Neutrophil (primary cell): ENCODE measurements around the gene PROK1.

ENCODE experiments used
- H3K27ac ChIP-seq: fragments of 200-600 bp; sonication (generic); 2 replicates; pipeline ENCODE4 v1.5.1; 2016; ENCODE audit warnings: mild to moderate bottlenecking, moderate library complexity
- H3K27me3 ChIP-seq: fragments of 200-600 bp; sonication (generic); 2 replicates; pipeline ENCODE4 v1.6.0; 2016; ENCODE audit warnings: mild to moderate bottlenecking
- H3K36me3 ChIP-seq: fragments of 200-600 bp; sonication (generic); 2 replicates; pipeline ENCODE4 v1.5.1; 2017
- H3K4me1 ChIP-seq, 2 experiments: fragments of 200-600 bp in 1 of 2; sonication (generic) in 1 of 2; 1 replicate in 1 of 2; 2 replicates in 1 of 2; pipeline versions ENCODE4 v1.5.1 to v1.6.1; 2013 to 2016; ENCODE audit warnings: low read depth in 1 of 2, low read length in 1 of 2, mild to moderate bottlenecking in 1 of 2, moderate library complexity in 1 of 2; ENCODE audit not compliant: control insufficient read depth in 1 of 2, insufficient read depth in 1 of 2
- H3K4me3 ChIP-seq, 2 experiments: fragments of 200-600 bp in 1 of 2; sonication (generic) in 1 of 2; 1 replicate in 1 of 2; 2 replicates in 1 of 2; pipeline ENCODE4 v1.5.1; 2013 to 2016; ENCODE audit warnings: low read depth in 1 of 2, low read length in 1 of 2, mild to moderate bottlenecking in 1 of 2, moderate library complexity in 1 of 2
- H3K9me3 ChIP-seq: fragments of 200-600 bp; sonication (generic); 2 replicates; pipeline ENCODE4 v1.5.1; 2016
- TF ChIP-seq, protein P1 (sequence below): fragments of 200-600 bp; sonication (generic); IDR thresholded peaks from 2 replicates; pipeline ENCODE4 v1.5.1; 2016; ENCODE audit warnings: antibody characterized with exemption

The PROK1 gene

DNA sequence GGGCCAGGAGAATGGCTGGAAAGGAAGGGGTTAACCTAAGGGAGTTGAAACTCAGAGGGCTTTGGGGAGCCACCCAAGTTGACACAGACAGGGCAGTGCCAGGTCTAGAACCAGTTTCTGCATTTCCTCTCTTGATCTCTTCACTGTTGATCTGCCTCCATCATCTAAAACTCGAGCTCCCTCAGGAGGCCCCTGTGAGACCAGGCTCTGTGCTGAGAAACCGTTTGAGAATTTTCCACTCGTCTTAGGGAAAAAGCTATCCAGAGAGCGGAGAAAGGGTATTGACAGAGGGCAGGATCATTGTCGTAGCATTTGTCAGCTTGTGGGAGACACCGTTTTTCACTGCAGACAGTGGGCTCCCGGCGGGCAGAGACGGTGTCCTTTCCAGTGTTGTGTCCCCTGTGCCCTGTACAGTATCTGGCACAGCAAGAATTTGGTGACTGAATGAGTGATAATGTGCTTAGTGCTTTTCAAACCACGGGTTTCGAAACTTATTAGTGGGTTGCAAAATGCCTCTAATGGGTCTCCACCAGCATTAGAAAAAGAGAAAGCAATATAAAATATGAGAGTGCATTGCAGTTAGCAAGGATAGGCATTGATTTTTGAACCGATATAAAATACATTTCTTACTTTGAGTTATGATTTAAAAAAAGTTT, 31.1 kb downstream of the PROK1 start:
- no peaks in the 10 kb centered on the region for H3K9me3 ChIP-seq
- TF ChIP-seq, protein P1, sequence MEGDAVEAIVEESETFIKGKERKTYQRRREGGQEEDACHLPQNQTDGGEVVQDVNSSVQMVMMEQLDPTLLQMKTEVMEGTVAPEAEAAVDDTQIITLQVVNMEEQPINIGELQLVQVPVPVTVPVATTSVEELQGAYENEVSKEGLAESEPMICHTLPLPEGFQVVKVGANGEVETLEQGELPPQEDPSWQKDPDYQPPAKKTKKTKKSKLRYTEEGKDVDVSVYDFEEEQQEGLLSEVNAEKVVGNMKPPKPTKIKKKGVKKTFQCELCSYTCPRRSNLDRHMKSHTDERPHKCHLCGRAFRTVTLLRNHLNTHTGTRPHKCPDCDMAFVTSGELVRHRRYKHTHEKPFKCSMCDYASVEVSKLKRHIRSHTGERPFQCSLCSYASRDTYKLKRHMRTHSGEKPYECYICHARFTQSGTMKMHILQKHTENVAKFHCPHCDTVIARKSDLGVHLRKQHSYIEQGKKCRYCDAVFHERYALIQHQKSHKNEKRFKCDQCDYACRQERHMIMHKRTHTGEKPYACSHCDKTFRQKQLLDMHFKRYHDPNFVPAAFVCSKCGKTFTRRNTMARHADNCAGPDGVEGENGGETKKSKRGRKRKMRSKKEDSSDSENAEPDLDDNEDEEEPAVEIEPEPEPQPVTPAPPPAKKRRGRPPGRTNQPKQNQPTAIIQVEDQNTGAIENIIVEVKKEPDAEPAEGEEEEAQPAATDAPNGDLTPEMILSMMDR = no peak
- no peaks in the 10 kb centered on the region for H3K4me1 ChIP-seq
- no peaks in the 10 kb centered on the region for H3K36me3 ChIP-seq
- H3K27ac ChIP-seq = no peak overlapping the region
- H3K27me3 ChIP-seq = peaks cover 10% of the 10 kb centered on the region
- H3K4me3 ChIP-seq = no peak overlapping the region

DNA sequence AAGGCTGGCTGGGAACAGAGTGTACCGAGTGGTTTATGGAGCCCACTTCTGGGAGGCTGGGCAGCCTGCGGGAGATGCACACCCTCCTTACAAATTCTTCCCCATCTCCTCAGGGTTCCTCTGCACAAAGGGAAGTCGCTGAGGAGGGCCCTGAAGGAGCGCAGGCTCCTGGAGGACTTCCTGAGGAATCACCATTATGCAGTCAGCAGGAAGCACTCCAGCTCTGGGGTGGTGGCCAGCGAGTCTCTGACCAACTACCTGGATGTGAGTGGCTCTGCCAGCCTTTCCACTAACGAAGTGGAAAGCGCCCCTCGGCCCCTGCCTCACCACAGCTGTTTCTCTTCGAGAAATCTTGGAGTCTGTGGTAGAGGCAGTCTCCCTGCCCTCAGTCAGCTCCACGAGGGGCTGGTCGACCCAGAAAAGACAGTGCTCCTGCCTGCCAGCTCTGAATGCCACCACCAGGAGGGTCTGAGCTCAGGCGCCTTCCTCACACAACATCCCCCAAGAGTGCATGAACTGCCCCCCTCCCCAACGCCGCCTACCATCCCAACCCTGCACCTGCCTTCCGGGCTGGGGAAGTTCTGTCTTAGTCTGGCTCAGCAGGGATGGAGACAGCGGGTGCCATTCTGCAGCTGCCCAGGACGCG, 31.8 kb downstream of the PROK1 start:
- peaks cover 10% of the 10 kb centered on the region for H3K27me3 ChIP-seq
- H3K4me3 ChIP-seq = no peak overlapping the region
- TF ChIP-seq, protein P1 = no peak
- H3K4me1 ChIP-seq = no peaks in the 10 kb centered on the region
- H3K36me3 ChIP-seq = no peaks in the 10 kb centered on the region
- H3K9me3 ChIP-seq = no peaks in the 10 kb centered on the region
- H3K27ac ChIP-seq = no peak overlapping the region

DNA sequence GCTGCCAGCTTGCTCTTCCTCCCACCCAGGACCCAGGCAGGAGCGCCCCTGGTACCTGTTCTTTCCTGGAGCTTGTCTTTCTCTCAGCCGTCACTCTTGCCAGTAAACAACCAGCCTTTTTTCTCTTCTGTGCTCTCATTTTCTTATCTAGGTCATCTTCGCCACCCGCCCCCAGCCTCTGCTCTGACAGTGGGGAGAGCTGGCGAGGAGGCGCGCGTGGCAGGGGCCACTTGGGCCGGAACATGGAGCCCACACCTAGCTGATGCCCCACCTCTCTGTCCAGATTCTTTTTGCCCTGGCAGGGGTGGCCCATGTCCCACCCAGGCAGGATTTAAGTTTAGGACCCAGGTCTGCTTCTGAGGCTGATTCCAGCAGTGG, 32.3 kb downstream of the PROK1 start:
- H3K9me3 ChIP-seq = no peaks in the 10 kb centered on the region
- no peak overlapping the region for H3K4me3 ChIP-seq
- H3K4me1 ChIP-seq = no peaks in the 10 kb centered on the region
- peaks cover 10% of the 10 kb centered on the region for H3K27me3 ChIP-seq
- H3K36me3 ChIP-seq = no peaks in the 10 kb centered on the region
- H3K27ac ChIP-seq = no peak overlapping the region
- TF ChIP-seq, protein P1 = no peak

DNA sequence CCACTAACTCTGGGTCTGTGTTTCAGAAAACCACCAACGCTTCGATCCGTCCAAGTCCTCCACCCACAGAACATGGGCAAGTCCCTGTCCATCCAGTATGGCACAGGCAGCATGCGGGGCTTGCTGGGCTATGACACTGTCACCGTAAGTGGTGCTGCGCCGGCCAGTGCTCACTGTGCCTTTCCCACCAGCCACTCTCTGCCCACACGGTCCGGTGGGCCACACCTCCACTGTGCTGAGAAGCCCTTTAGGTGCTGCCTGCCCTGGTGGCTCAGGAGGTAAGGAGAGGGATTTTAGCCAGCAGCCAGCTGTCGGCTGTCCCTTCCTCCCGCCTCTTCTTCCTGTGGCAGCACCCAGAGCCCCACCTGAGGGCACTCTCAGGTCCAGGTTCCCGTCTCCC, 33.9 kb downstream of the PROK1 start:
- TF ChIP-seq, protein P1 = no peak
- Histone ChIP-seq H3K4me3 (no peak overlapping the region), H3K9me3 (no peaks in the 10 kb centered on the region), H3K27ac (no peak overlapping the region), H3K36me3 (no peaks in the 10 kb centered on the region), H3K27me3 (peaks cover 10% of the 10 kb centered on the region), H3K4me1 (no peaks in the 10 kb centered on the region)

DNA sequence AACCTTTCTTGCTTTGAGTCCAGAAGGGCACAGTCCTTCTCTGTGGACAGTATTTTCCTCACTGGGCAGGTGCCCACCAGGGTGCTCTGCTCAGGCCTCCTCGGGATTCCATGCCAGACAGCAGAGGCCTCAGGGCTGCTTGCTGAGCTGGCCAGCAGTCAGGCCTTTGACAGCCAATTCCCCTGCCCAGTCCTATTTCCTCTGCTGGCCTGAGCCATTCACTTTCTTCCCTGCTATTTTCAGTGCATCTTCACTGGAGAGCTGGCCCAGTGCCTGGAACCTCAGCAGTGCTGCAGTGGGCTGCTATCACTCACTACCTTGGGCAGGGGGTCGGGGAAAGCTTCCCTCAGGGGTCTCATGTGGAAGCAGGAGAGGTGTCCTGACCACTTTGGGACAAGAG, 34.8 kb downstream of the PROK1 start:
- Histone ChIP-seq H3K4me3 (no peak overlapping the region), H3K27ac (no peak overlapping the region), H3K9me3 (no peaks in the 10 kb centered on the region), H3K36me3 (no peaks in the 10 kb centered on the region), H3K4me1 (no peaks in the 10 kb centered on the region), H3K27me3 (peaks cover 10% of the 10 kb centered on the region)
- TF ChIP-seq, protein P1 = no peak
